Measurements from ENCODE around the gene SLC4A5.
"Not testable (repeated sequence)": the region's sequence is repeated elsewhere in the genome, so short reads cannot be mapped to it uniquely, and the experiment has no call there.

Gene SLC4A5

GRCh38 chr2:74229865-74230264 lies 113.4 kb downstream of the SLC4A5 start:
- H3K27me3 ChIP-seq (ENCODE audit: control insufficient read depth, insufficient read depth, low read length); H3K4me1 ChIP-seq (ENCODE audit: control insufficient read depth, insufficient read depth, low read length); H3K36me3 ChIP-seq (ENCODE audit: control insufficient read depth, insufficient read depth, low read length); H3K4me3 ChIP-seq (ENCODE audit: low read length); H3K27ac ChIP-seq (ENCODE audit: low read depth, low read length); H3K9ac ChIP-seq (ENCODE audit: low read length): not testable (repeated sequence)

- Histone ChIP-seq H3K36me3 (ENCODE audit: control insufficient read depth, insufficient read depth, low read length) (no peaks in the 10 kb centered on the region), H3K27me3 (ENCODE audit: control insufficient read depth, insufficient read depth, low read length) (no peaks in the 10 kb centered on the region), H3K27ac (ENCODE audit: low read depth, low read length) (no peak overlapping the region), H3K4me3 (ENCODE audit: low read length) (no peak overlapping the region), H3K9ac (ENCODE audit: low read length) (no peak overlapping the region), H3K4me1 (ENCODE audit: control insufficient read depth, insufficient read depth, low read length) (no peaks in the 10 kb centered on the region)
These were observed 114.4 kb downstream of the SLC4A5 start for GRCh38 chr2:74228772-74229171.

DNA sequence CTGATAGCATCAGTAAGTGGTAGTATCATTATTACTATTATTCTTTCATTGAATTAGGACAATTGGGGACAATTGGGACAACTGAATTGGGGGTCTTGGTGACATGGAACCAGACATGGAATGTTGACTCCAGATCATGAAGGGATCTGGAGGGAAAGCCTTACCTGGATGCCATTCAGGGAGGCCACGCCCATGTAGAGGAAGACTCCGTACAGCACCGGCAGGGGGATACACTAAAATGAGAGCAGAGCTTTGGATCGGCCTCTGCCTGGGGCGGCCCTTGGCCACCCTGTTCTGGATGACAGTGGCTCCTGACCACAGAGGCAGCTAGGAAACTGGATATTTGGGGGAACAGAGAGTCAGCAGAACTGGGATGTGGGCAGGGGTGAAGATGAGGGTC lies 115.6 kb downstream of the SLC4A5 start:
- Histone ChIP-seq H3K36me3 (ENCODE audit: control insufficient read depth, insufficient read depth, low read length) (no peaks in the 10 kb centered on the region), H3K27me3 (ENCODE audit: control insufficient read depth, insufficient read depth, low read length) (no peaks in the 10 kb centered on the region), H3K4me3 (ENCODE audit: low read length) (no peak overlapping the region), H3K9ac (ENCODE audit: low read length) (no peak overlapping the region), H3K27ac (ENCODE audit: low read depth, low read length) (no peak overlapping the region), H3K4me1 (ENCODE audit: control insufficient read depth, insufficient read depth, low read length) (no peaks in the 10 kb centered on the region)

DNA sequence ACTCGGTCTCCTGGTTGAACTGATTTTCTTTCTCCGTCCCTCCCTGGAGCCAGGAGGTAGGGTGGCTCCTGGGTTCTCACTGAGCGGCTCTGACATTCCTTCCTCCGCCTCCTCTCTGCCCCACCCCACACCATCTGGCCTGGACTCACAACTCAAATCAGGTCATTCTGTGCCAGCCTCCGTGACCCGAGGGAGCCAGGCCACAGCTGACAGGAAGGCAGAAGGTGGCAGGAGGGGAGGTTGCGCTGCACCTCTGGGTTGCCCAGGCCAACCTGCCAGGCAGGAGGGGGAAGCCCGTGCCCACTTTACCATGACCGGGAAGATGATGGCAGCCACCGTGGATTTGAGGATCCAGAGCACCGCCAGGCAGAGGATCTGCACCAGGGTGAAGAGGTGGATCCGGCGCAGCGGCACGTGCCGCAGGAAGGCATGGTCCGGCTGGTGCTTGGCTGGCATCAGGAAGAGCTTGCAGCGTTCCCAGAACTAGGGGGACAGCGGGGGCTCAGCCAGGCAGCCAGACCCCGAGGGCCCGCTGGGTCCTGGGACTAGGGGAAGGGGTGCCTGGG lies 116.5 kb downstream of the SLC4A5 start:
- H3K4me3 ChIP-seq (ENCODE audit: low read length): no peak overlapping the region
- no peaks in the 10 kb centered on the region for H3K4me1 ChIP-seq (ENCODE audit: control insufficient read depth, insufficient read depth, low read length)
- H3K27ac ChIP-seq (ENCODE audit: low read depth, low read length): no peak overlapping the region
- H3K36me3 ChIP-seq (ENCODE audit: control insufficient read depth, insufficient read depth, low read length): no peaks in the 10 kb centered on the region
- no peak overlapping the region for H3K9ac ChIP-seq (ENCODE audit: low read length)
- no peaks in the 10 kb centered on the region for H3K27me3 ChIP-seq (ENCODE audit: control insufficient read depth, insufficient read depth, low read length)

GRCh38 chr2:74225698-74226459 lies 117.3 kb downstream of the SLC4A5 start:
- no peak overlapping the region for H3K9ac ChIP-seq (ENCODE audit: low read length)

DNA sequence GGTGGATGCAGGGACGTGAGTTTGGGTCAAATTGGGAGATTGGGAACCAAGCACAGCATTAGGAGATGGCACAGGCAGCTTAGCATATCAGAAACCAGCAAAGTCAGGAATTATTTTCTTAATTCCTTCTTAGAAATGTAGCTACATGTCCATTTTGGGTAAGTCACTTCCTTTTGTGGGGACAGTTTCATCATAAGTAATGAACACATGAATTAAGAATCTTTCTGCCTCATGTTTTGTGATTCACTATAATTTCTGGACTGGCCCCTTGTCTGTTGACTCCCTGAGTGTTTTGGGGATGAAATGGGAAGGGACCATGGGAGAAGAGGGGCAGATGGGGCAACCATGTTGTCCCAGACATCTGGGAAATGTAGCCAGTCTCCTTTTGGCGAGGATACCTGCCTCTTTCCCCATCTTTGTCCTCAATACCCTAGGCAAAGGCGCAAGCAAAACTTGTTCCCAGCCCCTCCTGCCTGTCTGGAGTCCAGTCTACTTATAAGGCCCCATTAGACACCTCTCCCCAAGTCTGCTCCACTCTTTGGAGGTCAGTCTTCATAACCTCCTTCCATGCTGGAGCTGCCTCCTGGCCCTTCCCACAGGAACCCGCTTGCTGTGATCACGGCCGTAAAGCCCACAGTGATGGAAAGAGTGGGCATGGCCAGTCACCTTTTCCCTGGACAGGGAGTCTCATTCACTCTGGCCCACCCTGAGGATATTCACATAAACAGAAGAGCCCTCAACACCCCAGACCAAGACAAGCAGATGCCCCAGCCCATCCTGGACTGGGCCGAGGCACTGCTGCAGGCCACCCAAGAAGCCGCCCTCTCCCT lies 119.1 kb downstream of the SLC4A5 start:
- Histone ChIP-seq H3K36me3 (ENCODE audit: control insufficient read depth, insufficient read depth, low read length) (no peaks in the 10 kb centered on the region), H3K9ac (ENCODE audit: low read length) (no peak overlapping the region), H3K4me1 (ENCODE audit: control insufficient read depth, insufficient read depth, low read length) (no peaks in the 10 kb centered on the region), H3K4me3 (ENCODE audit: low read length) (no peak overlapping the region), H3K27ac (ENCODE audit: low read depth, low read length) (no peak overlapping the region), H3K27me3 (ENCODE audit: control insufficient read depth, insufficient read depth, low read length) (no peaks in the 10 kb centered on the region)

More at GRCh38 chr2:74225698-74226459, 117.3 kb downstream of the SLC4A5 start:
- no peaks in the 10 kb centered on the region for H3K4me1 ChIP-seq (ENCODE audit: control insufficient read depth, insufficient read depth, low read length)
- no peak overlapping the region for H3K4me3 ChIP-seq (ENCODE audit: low read length)
- H3K27ac ChIP-seq (ENCODE audit: low read depth, low read length): no peak overlapping the region
- H3K36me3 ChIP-seq (ENCODE audit: control insufficient read depth, insufficient read depth, low read length): no peaks in the 10 kb centered on the region
- no peaks in the 10 kb centered on the region for H3K27me3 ChIP-seq (ENCODE audit: control insufficient read depth, insufficient read depth, low read length)

GRCh38 chr2:74222300-74222650 lies 120.9 kb downstream of the SLC4A5 start:
- no peaks in the 10 kb centered on the region for H3K36me3 ChIP-seq (ENCODE audit: control insufficient read depth, insufficient read depth, low read length)
- H3K9ac ChIP-seq (ENCODE audit: low read length): no peak overlapping the region
- H3K4me3 ChIP-seq (ENCODE audit: low read length): no peak overlapping the region

DNA sequence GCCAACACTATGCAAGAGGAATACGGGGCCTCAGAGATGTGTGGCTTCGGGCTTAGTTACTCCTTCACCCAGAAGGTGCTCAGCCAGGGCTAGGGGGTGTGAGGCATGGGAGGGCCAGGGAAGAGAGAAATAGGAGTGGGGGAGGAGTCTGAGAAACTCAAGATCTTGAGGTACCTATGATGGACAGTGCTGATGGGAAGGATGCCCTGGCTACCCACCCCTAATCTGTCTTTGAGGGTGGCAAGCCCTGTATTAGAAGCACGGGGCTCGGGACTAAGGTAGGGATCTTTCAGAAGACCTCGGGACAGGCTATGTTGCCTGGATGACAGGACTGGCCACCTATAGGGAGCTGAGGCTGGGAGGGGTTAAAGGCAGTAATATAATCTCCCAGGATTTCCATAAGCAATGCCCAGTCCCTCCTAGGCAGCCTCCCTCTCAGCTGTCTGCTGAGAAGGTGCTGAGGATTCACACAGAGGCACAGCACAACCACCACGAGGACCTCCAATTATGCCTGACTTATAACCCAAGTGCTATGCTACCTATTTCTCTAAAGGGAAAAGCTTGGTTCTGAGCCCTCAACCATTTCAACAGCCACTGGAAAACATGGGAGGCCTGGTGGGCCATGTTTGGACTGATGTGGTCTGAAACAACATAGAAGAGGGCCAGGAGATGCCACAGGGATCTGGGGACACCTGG lies 121.5 kb downstream of the SLC4A5 start:
- no peaks in the 10 kb centered on the region for H3K27me3 ChIP-seq (ENCODE audit: control insufficient read depth, insufficient read depth, low read length)
- no peak overlapping the region for H3K9ac ChIP-seq (ENCODE audit: low read length)
- no peaks in the 10 kb centered on the region for H3K36me3 ChIP-seq (ENCODE audit: control insufficient read depth, insufficient read depth, low read length)
- no peak overlapping the region for H3K27ac ChIP-seq (ENCODE audit: low read depth, low read length)
- H3K4me1 ChIP-seq (ENCODE audit: control insufficient read depth, insufficient read depth, low read length): no peaks in the 10 kb centered on the region
- H3K4me3 ChIP-seq (ENCODE audit: low read length): no peak overlapping the region

More at GRCh38 chr2:74222300-74222650, 120.9 kb downstream of the SLC4A5 start:
- Histone ChIP-seq H3K27ac (ENCODE audit: low read depth, low read length) (no peak overlapping the region), H3K27me3 (ENCODE audit: control insufficient read depth, insufficient read depth, low read length) (no peaks in the 10 kb centered on the region), H3K4me1 (ENCODE audit: control insufficient read depth, insufficient read depth, low read length) (no peaks in the 10 kb centered on the region)

GRCh38 chr2:74221091-74221490 lies 122.1 kb downstream of the SLC4A5 start:
- H3K4me1 ChIP-seq (ENCODE audit: control insufficient read depth, insufficient read depth, low read length): no peaks in the 10 kb centered on the region
- no peak overlapping the region for H3K27ac ChIP-seq (ENCODE audit: low read depth, low read length)
- no peak overlapping the region for H3K4me3 ChIP-seq (ENCODE audit: low read length)
- H3K36me3 ChIP-seq (ENCODE audit: control insufficient read depth, insufficient read depth, low read length): no peaks in the 10 kb centered on the region
- no peak overlapping the region for H3K9ac ChIP-seq (ENCODE audit: low read length)
- no peaks in the 10 kb centered on the region for H3K27me3 ChIP-seq (ENCODE audit: control insufficient read depth, insufficient read depth, low read length)

- Histone ChIP-seq H3K9ac (ENCODE audit: low read length) (no peak overlapping the region), H3K27me3 (ENCODE audit: control insufficient read depth, insufficient read depth, low read length) (no peaks in the 10 kb centered on the region), H3K4me3 (ENCODE audit: low read length) (no peak overlapping the region), H3K4me1 (ENCODE audit: control insufficient read depth, insufficient read depth, low read length) (no peaks in the 10 kb centered on the region), H3K27ac (ENCODE audit: low read depth, low read length) (no peak overlapping the region), H3K36me3 (ENCODE audit: control insufficient read depth, insufficient read depth, low read length) (no peaks in the 10 kb centered on the region)
These were observed 123.2 kb downstream of the SLC4A5 start for GRCh38 chr2:74219846-74220486.

GRCh38 chr2:74216642-74217041 lies 126.6 kb downstream of the SLC4A5 start:
- Histone ChIP-seq H3K4me3 (ENCODE audit: low read length) (no peak overlapping the region), H3K27me3 (ENCODE audit: control insufficient read depth, insufficient read depth, low read length) (no peaks in the 10 kb centered on the region), H3K36me3 (ENCODE audit: control insufficient read depth, insufficient read depth, low read length) (no peaks in the 10 kb centered on the region), H3K27ac (ENCODE audit: low read depth, low read length) (no peak overlapping the region), H3K9ac (ENCODE audit: low read length) (no peak overlapping the region), H3K4me1 (ENCODE audit: control insufficient read depth, insufficient read depth, low read length) (no peaks in the 10 kb centered on the region)

GRCh38 chr2:74215771-74216170 lies 127.4 kb downstream of the SLC4A5 start:
- H3K36me3 ChIP-seq (ENCODE audit: control insufficient read depth, insufficient read depth, low read length): not testable (repeated sequence)

More at GRCh38 chr2:74215771-74216170, 127.4 kb downstream of the SLC4A5 start:
- H3K4me3 ChIP-seq (ENCODE audit: low read length); H3K4me1 ChIP-seq (ENCODE audit: control insufficient read depth, insufficient read depth, low read length); H3K27me3 ChIP-seq (ENCODE audit: control insufficient read depth, insufficient read depth, low read length); H3K27ac ChIP-seq (ENCODE audit: low read depth, low read length); H3K9ac ChIP-seq (ENCODE audit: low read length): not testable (repeated sequence)

All from rectal smooth muscle tissue (tissue), 1 donor.